Measurements from ENCODE around the gene TMC8.

DNA sequence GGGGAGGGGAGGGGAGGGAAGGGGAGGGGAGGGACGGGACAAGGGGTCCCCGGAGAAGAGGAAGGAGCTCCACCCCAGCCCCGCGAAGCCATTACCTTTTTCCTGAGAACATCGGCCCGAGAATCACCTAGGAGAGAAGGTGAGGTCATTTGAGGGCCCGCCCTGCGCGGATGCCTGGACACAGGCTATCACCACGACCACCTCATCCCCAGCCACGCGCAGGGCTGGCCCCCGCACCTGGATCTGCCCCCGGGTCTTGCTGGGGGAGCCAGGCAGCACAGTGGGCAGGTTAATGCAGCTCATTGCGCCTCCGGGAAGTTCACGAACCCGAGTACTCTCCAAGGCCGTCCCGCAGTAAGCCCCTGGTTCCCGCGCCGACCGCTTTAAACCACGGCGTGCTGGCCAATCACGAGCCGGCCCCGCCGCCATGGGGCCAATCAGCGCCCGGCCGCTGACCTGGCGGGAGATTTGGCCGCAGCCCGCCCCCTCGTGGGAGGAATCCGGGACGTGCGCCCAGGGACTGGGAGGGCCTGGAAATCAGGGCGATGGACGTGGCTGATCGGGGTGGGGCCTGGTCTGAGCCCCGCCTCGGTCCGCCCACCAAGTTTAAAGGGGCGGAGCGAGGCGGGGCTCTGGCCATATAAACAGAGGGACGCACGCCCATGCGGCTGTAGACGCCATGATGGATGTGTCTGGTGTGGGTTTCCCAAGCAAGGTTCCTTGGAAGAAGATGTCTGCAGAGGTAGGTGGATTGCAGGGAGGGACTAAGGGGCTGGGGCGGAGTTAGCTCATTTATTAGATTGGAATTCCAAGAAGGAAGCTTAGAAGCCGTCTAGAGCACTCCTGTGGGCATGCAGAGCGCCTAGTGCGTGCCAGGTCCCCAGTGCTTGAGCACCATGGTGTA, 56.4 kb downstream of the TMC8 start, which contains the start of the genes AFMID and TK1:
- TF ChIP-seq YY1 (IDR thresholded peaks at IDR 0.05): peak; percentile 96
- peak; percentile 94 for TF ChIP-seq SP1 (IDR thresholded peaks at IDR 0.05)
- TF ChIP-seq, protein P1, sequence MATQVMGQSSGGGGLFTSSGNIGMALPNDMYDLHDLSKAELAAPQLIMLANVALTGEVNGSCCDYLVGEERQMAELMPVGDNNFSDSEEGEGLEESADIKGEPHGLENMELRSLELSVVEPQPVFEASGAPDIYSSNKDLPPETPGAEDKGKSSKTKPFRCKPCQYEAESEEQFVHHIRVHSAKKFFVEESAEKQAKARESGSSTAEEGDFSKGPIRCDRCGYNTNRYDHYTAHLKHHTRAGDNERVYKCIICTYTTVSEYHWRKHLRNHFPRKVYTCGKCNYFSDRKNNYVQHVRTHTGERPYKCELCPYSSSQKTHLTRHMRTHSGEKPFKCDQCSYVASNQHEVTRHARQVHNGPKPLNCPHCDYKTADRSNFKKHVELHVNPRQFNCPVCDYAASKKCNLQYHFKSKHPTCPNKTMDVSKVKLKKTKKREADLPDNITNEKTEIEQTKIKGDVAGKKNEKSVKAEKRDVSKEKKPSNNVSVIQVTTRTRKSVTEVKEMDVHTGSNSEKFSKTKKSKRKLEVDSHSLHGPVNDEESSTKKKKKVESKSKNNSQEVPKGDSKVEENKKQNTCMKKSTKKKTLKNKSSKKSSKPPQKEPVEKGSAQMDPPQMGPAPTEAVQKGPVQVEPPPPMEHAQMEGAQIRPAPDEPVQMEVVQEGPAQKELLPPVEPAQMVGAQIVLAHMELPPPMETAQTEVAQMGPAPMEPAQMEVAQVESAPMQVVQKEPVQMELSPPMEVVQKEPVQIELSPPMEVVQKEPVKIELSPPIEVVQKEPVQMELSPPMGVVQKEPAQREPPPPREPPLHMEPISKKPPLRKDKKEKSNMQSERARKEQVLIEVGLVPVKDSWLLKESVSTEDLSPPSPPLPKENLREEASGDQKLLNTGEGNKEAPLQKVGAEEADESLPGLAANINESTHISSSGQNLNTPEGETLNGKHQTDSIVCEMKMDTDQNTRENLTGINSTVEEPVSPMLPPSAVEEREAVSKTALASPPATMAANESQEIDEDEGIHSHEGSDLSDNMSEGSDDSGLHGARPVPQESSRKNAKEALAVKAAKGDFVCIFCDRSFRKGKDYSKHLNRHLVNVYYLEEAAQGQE (IDR thresholded peaks at IDR 0.05): peak; percentile 73
- TF ChIP-seq, protein P2, sequence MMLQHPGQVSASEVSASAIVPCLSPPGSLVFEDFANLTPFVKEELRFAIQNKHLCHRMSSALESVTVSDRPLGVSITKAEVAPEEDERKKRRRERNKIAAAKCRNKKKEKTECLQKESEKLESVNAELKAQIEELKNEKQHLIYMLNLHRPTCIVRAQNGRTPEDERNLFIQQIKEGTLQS (IDR thresholded peaks at IDR 0.05): no peak
- TF ChIP-seq CTCF (IDR thresholded peaks at IDR 0.05; ENCODE audit: low read depth, low read length, missing input control): peak; percentile 84

All from liver (tissue), 3 donors.